Spleen (tissue), 11 donors: Measurements from ENCODE around the gene DHRSX. TPM values are rescaled to one million over a fixed set of nuclear protein-coding genes. Genes with fewer than 3 reads are reported as not detected.

Experiments used
- DNase-seq: peaks from one replicate; pipeline ENCODE4 v3.0.0-alpha.2; 2020
- H3K27ac ChIP-seq, 8 donors: fragments of 200-600 bp; sonication (generic) in 7 of 8; 1 replicate in 4 of 8; 2 replicates in 4 of 8; pipeline versions ENCODE4 v1.5.0 to v1.8.0; 2016 to 2021; ENCODE audit warnings: inconsistent platforms in 4 of 8, mild to moderate bottlenecking in 4 of 8, moderate library complexity in 1 of 8
- H3K27me3 ChIP-seq, 7 donors: fragments of 200-600 bp; sonication (generic) in 6 of 7; replicated peaks in 1 of 7; 1 replicate in 4 of 7; 2 replicates in 3 of 7; pipeline versions ENCODE4 v1.5.0 to v1.8.0; 2016 to 2021; ENCODE audit warnings: inconsistent platforms in 3 of 7, mild to moderate bottlenecking in 1 of 7
- H3K36me3 ChIP-seq, 6 donors: fragments of 200-600 bp; sonication (generic) in 5 of 6; 1 replicate in 4 of 6; 2 replicates in 2 of 6; pipeline versions ENCODE4 v1.5.0 to v1.8.0; 2016 to 2021; ENCODE audit warnings: inconsistent platforms in 2 of 6
- H3K4me1 ChIP-seq, 6 donors: fragments of 200-600 bp; sonication (generic) in 5 of 6; 1 replicate in 3 of 6; 2 replicates in 3 of 6; pipeline versions ENCODE4 v1.5.0 to v1.8.0; 2016 to 2021; ENCODE audit warnings: inconsistent platforms in 3 of 6
- H3K4me3 ChIP-seq, 8 donors: fragments of 200-600 bp; sonication (generic) in 7 of 8; 1 replicate in 4 of 8; 2 replicates in 4 of 8; pipeline versions ENCODE4 v1.5.0 to v1.8.0; 2016 to 2021; ENCODE audit warnings: inconsistent platforms in 4 of 8, mild to moderate bottlenecking in 4 of 8, moderate library complexity in 2 of 8
- H3K9me3 ChIP-seq, 8 donors: fragments of 200-600 bp; sonication (generic) in 7 of 8; 1 replicate in 4 of 8; 2 replicates in 4 of 8; pipeline versions ENCODE4 v1.5.0 to v1.8.0; 2016 to 2021; ENCODE audit warnings: inconsistent platforms in 4 of 8
- CTCF ChIP-seq, 11 experiments: fragments of 200-600 bp in 7 of 11; fragments of 450-650 bp in 4 of 11; sonication (generic) in 4 of 11; IDR thresholded peaks in 8 of 11; conservative IDR thresholded peaks in 3 of 11; 1 replicate in 7 of 11; 2 replicates in 4 of 11; pipeline versions ENCODE4 v1.4.0 to v1.8.0; 2016 to 2021; ENCODE audit warnings: antibody characterized with exemption in 11 of 11, inconsistent platforms in 4 of 11, mild to moderate bottlenecking in 1 of 11
- POLR2A ChIP-seq, 3 donors: fragments of 450-650 bp; IDR thresholded peaks; one replicate each; pipeline ENCODE4 v1.5.1; 2017; ENCODE audit warnings: antibody characterized with exemption in 3 of 3, mild to moderate bottlenecking in 1 of 3
- POLR2AphosphoS5 ChIP-seq, 3 donors: sonication (generic); formaldehyde crosslinking; IDR thresholded peaks; one replicate each; pipeline ENCODE4 v1.5.1; 2017; ENCODE audit warnings: antibody characterized with exemption in 3 of 3
- WGBS, 5 donors: extraction: QIAGEN DNeasy Blood & Tissue Kit in 3 of 5; methylation state at CpG; one replicate each; pipeline versions ENCODE4 v1.1.5 to v1.1.7; 2013 to 2018; 5-methylcytosine and 5-hydroxymethylcytosine counted together
- intact Hi-C: fragments of 100-400 bp; cut with DNase I; formaldehyde crosslinking; loops from one replicate; pipeline ENCODE4 v1.15.0; 2023; ENCODE audit warnings: low total_unique reads
- polyA plus RNA-seq, 3 donors: library from polyadenylated mRNA; stranded (reverse); fragments of 200-250 nt; gene quantifications; one replicate each; pipeline ENCODE4 v1.2.1, GENCODE V29; 2013
- total RNA-seq, 7 donors: library from RNA; depleted of rRNA in 3 of 7; stranded (reverse); fragments of >200 nt in 3 of 7; fragmentation: NEBNext Ultra II Directional in 4 of 7; extraction: Animal tissue kit (Norgen Biotek cat#: 25700) in 4 of 7; gene quantifications; one replicate each; pipeline versions ENCODE4 v1.1.0 to v1.2.1, GENCODE V29; 2016 to 2021
- donor health status: healthy with polysubstance abuse.
- donor health status: DM: no; HTN: no; CAD: no; lungs with moderate emphysema.
- donor health status: DM: no; HTN: no; CAD: no.
- donor health status: Bipolar disorder and iron deficiency.
- donor health status: healthy.
- donor health status: DM: no; HTN: no; CAD: no.
- donor health status: DM: yes; HTN: yes; CAD: no.

DHRSX gene
- total and polyA plus RNA-seq, 10 donors, result 5.5 to 29.6 (median 23.2) TPM

GRCh38 chrX:2449135-2449886, 51.5 kb downstream of the DHRSX start:
- H3K9me3 ChIP-seq, result peaks cover 0 to 5% (median 0%) of the 10 kb centered on the region in 8 donors
- H3K4me3 ChIP-seq, result no peak overlapping the region
- H3K27ac ChIP-seq, result no peak overlapping the region
- peak; percentile 47 for DNase-seq
- intact Hi-C loops, result no loop called here
- TF ChIP-seq CTCF (IDR thresholded peaks at IDR 0.05 in 8 of 11, conservative IDR thresholded peaks at IDR 0.05 in 3 of 11), result no peak
- no peak for TF ChIP-seq POLR2AphosphoS5 (IDR thresholded peaks at IDR 0.05)
- no peak for TF ChIP-seq POLR2A (IDR thresholded peaks at IDR 0.05)
- H3K27me3 ChIP-seq, result no peaks in the 10 kb centered on the region
- no peaks in the 10 kb centered on the region for H3K4me1 ChIP-seq
- WGBS, 5 donors, result 77 to 91% (median 85%) methylated on average over 13 of the region's 13 CpGs
- H3K36me3 ChIP-seq, result peaks cover 0 to 22% (median 0%) of the 10 kb centered on the region in 6 donors

GRCh38 chrX:2447484-2447883, 53.3 kb downstream of the DHRSX start:
- WGBS, 5 donors, result 69 to 100% (median 98%) methylated on average over 1 to 2 of the region's 2 CpGs
- no peak overlapping the region for H3K27ac ChIP-seq
- intact Hi-C loops, result no loop called here
- no peaks in the 10 kb centered on the region for H3K27me3 ChIP-seq
- peaks cover 0 to 17% (median 0%) of the 10 kb centered on the region in 6 donors for H3K36me3 ChIP-seq
- peaks cover 0 to 5% (median 0%) of the 10 kb centered on the region in 8 donors for H3K9me3 ChIP-seq
- TF ChIP-seq CTCF (IDR thresholded peaks at IDR 0.05 in 8 of 11, conservative IDR thresholded peaks at IDR 0.05 in 3 of 11) (no peak), POLR2A (IDR thresholded peaks at IDR 0.05) (no peak), POLR2AphosphoS5 (IDR thresholded peaks at IDR 0.05) (no peak)
- DNase-seq, result no peak
- H3K4me1 ChIP-seq, result no peaks in the 10 kb centered on the region
- no peak overlapping the region for H3K4me3 ChIP-seq

GRCh38 chrX:2446815-2447214, 54.0 kb downstream of the DHRSX start:
- no peak overlapping the region for H3K27ac ChIP-seq
- peaks cover 0 to 11% (median 0%) of the 10 kb centered on the region in 6 donors for H3K36me3 ChIP-seq
- DNase-seq, result peak; percentile 20
- no peak overlapping the region for H3K4me3 ChIP-seq
- 94 to 99% (median 97%) methylated on average over 12 to 14 of the region's 14 CpGs for WGBS, 5 donors
- no peaks in the 10 kb centered on the region for H3K27me3 ChIP-seq
- intact Hi-C loops, result no loop called here
- TF ChIP-seq CTCF (IDR thresholded peaks at IDR 0.05 in 8 of 11, conservative IDR thresholded peaks at IDR 0.05 in 3 of 11), result no peak
- TF ChIP-seq POLR2A (IDR thresholded peaks at IDR 0.05), result no peak
- no peak for TF ChIP-seq POLR2AphosphoS5 (IDR thresholded peaks at IDR 0.05)
- no peaks in the 10 kb centered on the region for H3K4me1 ChIP-seq
- H3K9me3 ChIP-seq, result peaks cover 0 to 5% (median 0%) of the 10 kb centered on the region in 8 donors
